Activated T-cell treated with anti-CD3 and anti-CD28 coated beads, Interleukin-2, amount 50 U/mL, for 24 hours (primary cell): ENCODE data around the gene VCAM1.

Experiments used
- DNase-seq: peaks from one replicate; pipeline ENCODE4 v3.0.0-alpha.2; 2020
- H3K27ac Mint-ChIP-seq: 2 replicates; pipeline ENCODE4 v1.8.0; 2020; ENCODE audit warnings: mild to moderate bottlenecking, mixed read lengths
- H3K27me3 Mint-ChIP-seq: 2 replicates; pipeline ENCODE4 v1.8.0; 2020; ENCODE audit warnings: mixed read lengths
- H3K36me3 Mint-ChIP-seq: 2 replicates; pipeline ENCODE4 v1.8.0; 2020; ENCODE audit warnings: low read depth, mixed read lengths
- H3K4me1 Mint-ChIP-seq: 2 replicates; pipeline ENCODE4 v1.8.0; 2020; ENCODE audit warnings: low read depth, mixed read lengths
- H3K4me3 Mint-ChIP-seq: 2 replicates; pipeline ENCODE4 v1.8.0; 2020; ENCODE audit warnings: mild to moderate bottlenecking, moderate library complexity, mixed read lengths
- H3K9me3 Mint-ChIP-seq: 2 replicates; pipeline ENCODE4 v1.8.0; 2020; ENCODE audit warnings: mixed read lengths

Gene VCAM1

DNA sequence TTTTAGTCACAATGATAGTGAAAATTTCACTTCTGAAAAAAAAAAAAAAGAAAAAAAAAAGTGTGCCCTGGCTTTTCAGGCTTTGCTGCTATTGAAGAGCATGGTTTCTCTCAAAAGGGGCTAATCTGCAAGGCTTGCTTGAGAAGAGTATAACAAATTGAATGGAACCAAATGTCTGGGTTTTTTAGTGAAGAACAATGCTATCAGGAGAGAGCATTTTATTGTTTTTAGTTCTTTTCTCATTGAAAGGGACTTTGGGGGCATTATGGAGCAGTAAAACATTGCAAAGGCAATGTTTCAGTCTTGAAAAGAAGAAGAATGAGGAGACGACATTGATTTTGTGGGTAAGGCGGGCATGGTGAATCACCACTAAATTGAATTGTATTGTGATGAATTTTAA lies 28.2 kb downstream of the VCAM1 start:
- DNase-seq, result no peak
- Mint-ChIP-seq H3K4me1 (peaks cover 4% of the 10 kb centered on the region), H3K27me3 (peaks cover 4% of the 10 kb centered on the region), H3K27ac (no peak overlapping the region), H3K9me3 (no peaks in the 10 kb centered on the region), H3K4me3 (no peak overlapping the region), H3K36me3 (no peaks in the 10 kb centered on the region)

- no peak overlapping the region for H3K4me3 Mint-ChIP-seq
- H3K27me3 Mint-ChIP-seq, result peaks cover 3% of the 10 kb centered on the region
- no peak for DNase-seq
- H3K27ac Mint-ChIP-seq, result no peak overlapping the region
- peaks cover 4% of the 10 kb centered on the region for H3K4me1 Mint-ChIP-seq
- no peaks in the 10 kb centered on the region for H3K9me3 Mint-ChIP-seq
- H3K36me3 Mint-ChIP-seq, result no peaks in the 10 kb centered on the region
These were observed 30.7 kb downstream of the VCAM1 start for GRCh38 chr1:100750005-100750885.

DNA sequence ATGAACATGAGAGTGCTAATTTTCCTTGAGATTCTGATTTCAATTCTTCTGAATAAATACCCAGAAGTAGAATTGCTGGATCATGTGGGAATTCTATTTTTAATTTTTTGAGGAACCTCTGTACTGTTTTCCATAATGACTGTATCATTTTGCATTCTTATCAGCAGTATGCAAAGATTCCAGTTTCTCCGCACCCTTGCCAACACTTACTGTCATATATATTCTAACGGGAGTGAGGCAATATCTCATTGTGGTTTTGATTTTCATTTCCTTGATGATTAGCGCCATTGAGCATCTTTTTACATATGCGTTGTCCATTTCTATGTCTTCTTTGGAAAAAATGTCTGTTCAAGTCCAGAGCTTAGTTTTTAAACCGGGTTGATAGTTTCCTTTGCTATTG lies 33.2 kb downstream of the VCAM1 start:
- H3K27me3 Mint-ChIP-seq, result peaks cover 3% of the 10 kb centered on the region
- no peak overlapping the region for H3K27ac Mint-ChIP-seq
- no peaks in the 10 kb centered on the region for H3K9me3 Mint-ChIP-seq
- H3K4me3 Mint-ChIP-seq, result no peak overlapping the region
- no peaks in the 10 kb centered on the region for H3K36me3 Mint-ChIP-seq
- H3K4me1 Mint-ChIP-seq, result no peaks in the 10 kb centered on the region
- no peak for DNase-seq

DNA sequence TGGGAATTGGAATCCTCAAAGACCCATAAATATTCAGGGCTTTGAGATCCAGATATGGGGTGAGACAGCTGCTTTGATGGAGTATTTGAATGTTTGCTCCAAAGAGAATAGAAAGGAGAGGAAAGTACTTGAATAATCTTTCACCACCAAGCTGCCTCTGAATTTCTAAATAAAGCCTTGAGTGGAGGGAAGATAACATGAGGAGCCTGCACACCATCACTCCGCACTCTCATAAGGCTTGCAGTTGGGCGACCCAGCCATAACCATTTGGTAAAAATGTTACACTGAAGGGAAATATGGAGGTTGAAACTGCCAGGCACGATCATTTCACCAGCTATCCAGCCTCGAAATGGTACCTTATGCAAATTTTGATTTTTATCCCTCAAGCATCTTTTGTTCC lies 38.4 kb downstream of the VCAM1 start:
- H3K9me3 Mint-ChIP-seq, result no peaks in the 10 kb centered on the region
- H3K4me1 Mint-ChIP-seq, result no peaks in the 10 kb centered on the region
- no peak for DNase-seq

GRCh38 chr1:100759188-100759587 lies 39.6 kb downstream of the VCAM1 start:
- Mint-ChIP-seq H3K9me3 (no peaks in the 10 kb centered on the region), H3K36me3 (no peaks in the 10 kb centered on the region), H3K4me3 (no peak overlapping the region), H3K4me1 (no peaks in the 10 kb centered on the region), H3K27ac (no peak overlapping the region), H3K27me3 (peaks cover 3% of the 10 kb centered on the region)
- DNase-seq, result no peak

More for the DNA sequence above, 38.4 kb downstream of the VCAM1 start:
- Mint-ChIP-seq H3K4me3 (no peak overlapping the region), H3K36me3 (no peaks in the 10 kb centered on the region), H3K27ac (no peak overlapping the region), H3K27me3 (peaks cover 3% of the 10 kb centered on the region)

DNA sequence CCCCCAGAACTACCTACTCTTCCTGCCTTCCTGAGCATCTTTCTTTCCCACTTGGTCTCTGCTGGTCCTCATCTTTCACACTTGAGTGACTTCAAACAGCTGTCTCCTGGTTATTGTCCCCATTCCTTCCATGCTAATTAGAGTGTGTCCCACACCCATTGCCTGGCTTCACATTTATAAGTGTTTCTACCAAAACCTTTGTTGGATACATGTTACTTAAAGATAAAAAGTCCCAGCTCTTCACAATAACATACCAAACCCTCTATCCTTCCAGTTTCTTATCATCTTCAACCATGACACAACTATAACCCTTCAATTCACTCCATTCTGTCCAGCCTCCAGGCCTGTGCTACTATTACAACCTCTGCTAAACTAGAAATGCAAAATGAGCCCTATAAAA lies 41.0 kb downstream of the VCAM1 start:
- Mint-ChIP-seq H3K9me3 (no peaks in the 10 kb centered on the region), H3K36me3 (no peaks in the 10 kb centered on the region), H3K27me3 (no peaks in the 10 kb centered on the region), H3K4me3 (no peak overlapping the region), H3K27ac (no peak overlapping the region), H3K4me1 (no peaks in the 10 kb centered on the region)
- DNase-seq, result no peak

- no peaks in the 10 kb centered on the region for H3K36me3 Mint-ChIP-seq
- no peak overlapping the region for H3K27ac Mint-ChIP-seq
- no peaks in the 10 kb centered on the region for H3K9me3 Mint-ChIP-seq
- no peaks in the 10 kb centered on the region for H3K27me3 Mint-ChIP-seq
- H3K4me1 Mint-ChIP-seq, result no peaks in the 10 kb centered on the region
- H3K4me3 Mint-ChIP-seq, result no peak overlapping the region
- no peak for DNase-seq
These were observed 42.9 kb downstream of the VCAM1 start for GRCh38 chr1:100762461-100762860.

DNA sequence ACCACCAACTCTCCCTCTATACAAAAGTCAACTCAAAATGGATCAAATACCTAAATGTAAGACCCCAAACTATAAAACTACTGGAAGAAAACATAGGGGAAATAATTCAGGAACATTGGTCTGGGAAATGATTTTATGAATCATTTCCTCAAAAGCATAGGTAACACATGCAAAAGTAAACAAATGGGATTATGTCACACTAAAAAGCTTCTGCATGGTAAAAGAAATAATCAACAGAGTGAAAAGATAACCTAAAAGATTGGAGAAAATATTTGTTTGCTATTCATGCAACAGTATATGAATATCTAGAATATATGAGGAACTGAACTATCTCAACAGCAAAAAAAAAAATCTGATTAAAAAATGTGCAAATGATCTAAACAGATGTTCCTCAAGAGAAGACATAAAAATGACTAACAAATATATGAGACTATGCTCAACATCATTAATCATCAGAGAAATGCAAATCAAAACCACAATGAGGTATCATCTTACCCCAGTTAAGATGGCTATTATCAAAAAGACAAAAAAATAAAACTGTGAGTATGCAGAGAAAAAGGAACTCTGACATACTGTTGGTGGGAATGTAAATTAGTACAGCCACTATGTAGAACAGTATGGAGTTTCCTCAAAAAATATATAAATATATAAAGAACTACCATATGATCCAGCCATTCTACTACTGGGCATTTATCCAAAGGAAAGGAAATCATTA lies 47.8 kb downstream of the VCAM1 start:
- no peaks in the 10 kb centered on the region for H3K27me3 Mint-ChIP-seq
- no peaks in the 10 kb centered on the region for H3K36me3 Mint-ChIP-seq
- no peak for DNase-seq
- no peak overlapping the region for H3K27ac Mint-ChIP-seq
- no peak overlapping the region for H3K4me3 Mint-ChIP-seq
- H3K9me3 Mint-ChIP-seq, result no peaks in the 10 kb centered on the region
- no peaks in the 10 kb centered on the region for H3K4me1 Mint-ChIP-seq

GRCh38 chr1:100769323-100769722 lies 49.8 kb downstream of the VCAM1 start:
- Mint-ChIP-seq H3K4me1 (no peaks in the 10 kb centered on the region), H3K27ac (no peak overlapping the region), H3K27me3 (no peaks in the 10 kb centered on the region), H3K36me3 (no peaks in the 10 kb centered on the region), H3K4me3 (no peak overlapping the region), H3K9me3 (no peaks in the 10 kb centered on the region)
- no peak for DNase-seq

DNA sequence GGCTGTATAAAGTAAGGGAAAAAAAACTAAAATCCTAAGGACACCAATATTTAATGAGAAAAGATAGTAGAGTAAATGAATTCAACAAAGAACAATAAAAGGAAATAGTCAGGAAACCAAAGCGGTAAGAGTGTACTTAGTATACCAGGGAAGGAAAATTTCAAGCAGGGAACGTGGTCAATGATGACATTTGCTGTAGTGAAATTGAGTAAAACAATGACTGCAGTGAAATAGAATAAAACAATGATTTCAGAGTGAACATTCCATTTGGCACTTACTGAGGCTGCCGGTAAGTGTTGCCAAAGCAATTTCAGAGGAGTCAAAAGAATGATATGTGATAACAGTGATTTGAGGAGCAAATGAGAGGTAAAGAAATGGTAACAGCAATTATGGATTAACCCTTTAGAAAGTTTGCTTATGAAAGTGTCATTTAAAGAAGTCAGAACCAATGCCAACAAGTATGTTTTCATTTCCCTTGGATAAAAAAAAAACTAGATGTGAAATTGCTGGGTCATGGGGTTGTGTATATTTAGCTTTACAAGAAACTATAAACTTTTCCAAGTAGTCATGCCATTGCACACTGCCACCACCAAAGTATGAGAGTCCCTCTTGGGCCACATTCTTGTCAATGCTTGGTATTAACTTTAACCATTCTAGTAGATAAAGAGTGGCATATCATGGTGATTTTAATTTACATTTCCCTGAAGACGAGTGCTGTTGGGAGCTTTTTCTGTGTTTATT lies 50.5 kb downstream of the VCAM1 start:
- no peaks in the 10 kb centered on the region for H3K4me1 Mint-ChIP-seq
- H3K27me3 Mint-ChIP-seq, result no peaks in the 10 kb centered on the region
- H3K4me3 Mint-ChIP-seq, result no peak overlapping the region
- no peak overlapping the region for H3K27ac Mint-ChIP-seq
- no peaks in the 10 kb centered on the region for H3K9me3 Mint-ChIP-seq
- no peak for DNase-seq
- H3K36me3 Mint-ChIP-seq, result no peaks in the 10 kb centered on the region

- no peak overlapping the region for H3K4me3 Mint-ChIP-seq
- no peaks in the 10 kb centered on the region for H3K4me1 Mint-ChIP-seq
- no peak for DNase-seq
- H3K9me3 Mint-ChIP-seq, result no peaks in the 10 kb centered on the region
- no peaks in the 10 kb centered on the region for H3K36me3 Mint-ChIP-seq
- H3K27ac Mint-ChIP-seq, result no peak overlapping the region
- H3K27me3 Mint-ChIP-seq, result no peaks in the 10 kb centered on the region
These were observed 53.9 kb downstream of the VCAM1 start for GRCh38 chr1:100773444-100773843.

GRCh38 chr1:100774370-100774769 lies 54.8 kb downstream of the VCAM1 start:
- Mint-ChIP-seq H3K36me3 (no peaks in the 10 kb centered on the region), H3K4me3 (no peak overlapping the region), H3K4me1 (no peaks in the 10 kb centered on the region), H3K9me3 (no peaks in the 10 kb centered on the region), H3K27me3 (no peaks in the 10 kb centered on the region), H3K27ac (no peak overlapping the region)
- no peak for DNase-seq

GRCh38 chr1:100775483-100775882 lies 55.9 kb downstream of the VCAM1 start:
- no peaks in the 10 kb centered on the region for H3K4me1 Mint-ChIP-seq
- DNase-seq, result no peak
- no peak overlapping the region for H3K27ac Mint-ChIP-seq
- H3K36me3 Mint-ChIP-seq, result no peaks in the 10 kb centered on the region
- no peak overlapping the region for H3K4me3 Mint-ChIP-seq
- no peaks in the 10 kb centered on the region for H3K9me3 Mint-ChIP-seq
- H3K27me3 Mint-ChIP-seq, result no peaks in the 10 kb centered on the region

DNA sequence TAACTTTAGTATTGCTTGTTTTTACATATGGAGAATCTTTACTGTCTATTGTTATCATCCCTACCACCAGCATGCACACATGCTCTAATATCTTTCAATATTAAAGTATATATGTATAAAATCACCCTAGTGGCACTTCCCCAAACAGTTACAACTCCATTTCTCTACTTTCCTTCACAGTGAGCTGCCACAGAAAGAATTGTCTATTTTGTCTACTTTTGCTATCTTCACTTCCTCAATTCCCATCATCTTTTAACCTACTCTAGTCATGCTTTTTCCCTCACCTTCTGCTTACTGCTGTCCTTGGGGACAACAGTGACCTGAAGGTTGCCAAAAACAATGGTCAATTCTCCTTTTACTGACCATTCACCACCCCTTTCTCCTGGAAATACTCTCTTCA lies 59.2 kb downstream of the VCAM1 start:
- no peak for DNase-seq
- H3K4me3 Mint-ChIP-seq, result no peak overlapping the region
- H3K36me3 Mint-ChIP-seq, result no peaks in the 10 kb centered on the region
- H3K27me3 Mint-ChIP-seq, result no peaks in the 10 kb centered on the region
- H3K9me3 Mint-ChIP-seq, result peaks cover 7% of the 10 kb centered on the region
- no peaks in the 10 kb centered on the region for H3K4me1 Mint-ChIP-seq
- H3K27ac Mint-ChIP-seq, result no peak overlapping the region

- DNase-seq, result no peak
- H3K4me3 Mint-ChIP-seq, result no peak overlapping the region
- peaks cover 7% of the 10 kb centered on the region for H3K9me3 Mint-ChIP-seq
- no peak overlapping the region for H3K27ac Mint-ChIP-seq
- H3K4me1 Mint-ChIP-seq, result peaks cover 3% of the 10 kb centered on the region
- no peaks in the 10 kb centered on the region for H3K27me3 Mint-ChIP-seq
- H3K36me3 Mint-ChIP-seq, result no peaks in the 10 kb centered on the region
These were observed 61.3 kb downstream of the VCAM1 start for GRCh38 chr1:100780814-100781213.
